ENCODE data around the gene CELA2A.

DNA sequence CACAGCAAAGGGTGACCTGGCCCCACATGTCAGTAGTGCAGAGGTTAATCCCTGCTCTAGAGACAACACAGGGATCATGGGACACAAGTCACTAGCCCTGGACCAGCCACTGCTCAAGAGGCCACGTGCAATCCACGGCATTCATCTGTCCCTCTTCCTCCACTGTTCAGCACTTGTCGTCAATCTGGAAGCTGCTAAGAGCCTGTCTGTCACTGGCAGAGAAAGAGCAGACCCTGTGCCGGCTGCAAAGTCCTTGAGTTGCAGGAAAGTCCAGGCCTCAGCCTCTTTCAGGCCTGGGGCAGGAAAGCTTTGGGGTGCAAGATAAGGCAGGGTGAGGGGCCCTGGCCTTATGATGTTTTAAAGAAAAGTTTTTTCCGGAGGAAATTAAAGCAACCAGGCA, 36.1 kb downstream of the CELA2A start:
- TF ChIP-seq, protein P1, sequence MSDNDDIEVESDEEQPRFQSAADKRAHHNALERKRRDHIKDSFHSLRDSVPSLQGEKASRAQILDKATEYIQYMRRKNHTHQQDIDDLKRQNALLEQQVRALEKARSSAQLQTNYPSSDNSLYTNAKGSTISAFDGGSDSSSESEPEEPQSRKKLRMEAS (IDR thresholded peaks at IDR 0.05) = no peak
- no peak for TF ChIP-seq TAF1 (IDR thresholded peaks at IDR 0.05; ENCODE audit: low read depth)
- TF ChIP-seq TCF12 (IDR thresholded peaks at IDR 0.05; ENCODE audit: low read depth) = no peak
- no peak for TF ChIP-seq RAD21 (IDR thresholded peaks at IDR 0.05; ENCODE audit: low read depth)
- TF ChIP-seq EP300 (IDR thresholded peaks at IDR 0.05; ENCODE audit: borderline replicate concordance) = no peak
- TF ChIP-seq CREB1 (IDR thresholded peaks at IDR 0.05; ENCODE audit: low read depth) = no peak

All from Ishikawa (cell line).